GM12878 (cell line): Measurements from ENCODE around the gene C5. TPM values are rescaled to one million over a fixed set of nuclear protein-coding genes. Genes with fewer than 3 reads are reported as not detected.
A peak's percentile ranks its signal among the peaks of the same experiment; 100 is the strongest.

Experiments used
- ATAC-seq: fragments of 200-7000 bp; cut with Tn5 transposase; 3 replicates; pipeline ENCODE4 v1.9.1; 2020; ENCODE audit warnings: mild to moderate bottlenecking, moderate library complexity
- BruUV-seq: library from RNA; stranded (reverse); fragments of 400-500 nt; replicated peaks from 2 replicates; lab custom pipeline; 2021; lab: Mats Ljungman, UMichigan
- CTCF ChIA-PET: fragments of 300-600 bp; sonication (Branson Sonifier 250); formaldehyde crosslinking; extraction: SDS; loops from one replicate; lab custom pipeline; 2021; ENCODE audit warnings: inconsistent platforms; lab: Yijun Ruan, JAX
- POLR2A ChIA-PET: fragments of 350-600 bp; formaldehyde crosslinking; extraction: SDS; loops from one replicate; lab custom pipeline; 2021; ENCODE audit warnings: inconsistent platforms; lab: Charles Lee
- RAD21 ChIA-PET: fragments of 300-600 bp; sonication (Branson Sonifier 250); formaldehyde crosslinking; loops from one replicate; lab custom pipeline; 2023; ENCODE audit warnings: antibody characterized with exemption; ENCODE audit not compliant: unreplicated experiment; lab: Charles Lee
- SMC1A ChIA-PET: fragments of 300-600 bp; sonication (Branson Sonifier 250); formaldehyde crosslinking; loops from one replicate; lab custom pipeline; 2023; ENCODE audit not compliant: unreplicated experiment, uncharacterized antibody; lab: Charles Lee
- DNase-seq: peaks from one replicate; pipeline ENCODE4 v3.0.0-alpha.2; 2011; ENCODE audit warnings: low read depth, low spot score
- FAIRE-seq: peaks from 3 replicates; lab custom pipeline; 2011; peaks lifted over from hg19 to GRCh38; lab: Jason Lieb, UNC
- H2AFZ ChIP-seq: 2 replicates; pipeline ENCODE4 v1.6.0; 2011; ENCODE audit warnings: low read depth, low read length, control low read depth; ENCODE audit not compliant: control insufficient read depth
- H3K27ac ChIP-seq: 2 replicates; pipeline ENCODE4 v1.5.1; 2011; ENCODE audit warnings: control low read depth; ENCODE audit not compliant: control insufficient read depth, insufficient read depth
- H3K27me3 ChIP-seq, 2 experiments: replicated peaks in 1 of 2; 2 replicates each; pipeline versions ENCODE4 v1.6.0 to v1.6.1; 2011; ENCODE audit warnings: low read length in 1 of 2; ENCODE audit not compliant: control insufficient read depth in 2 of 2, insufficient read depth in 2 of 2
- H3K36me3 ChIP-seq, 2 experiments: 2 replicates each; pipeline ENCODE4 v1.5.1; 2011; ENCODE audit warnings: low read length in 1 of 2; ENCODE audit not compliant: control insufficient read depth in 2 of 2, insufficient read depth in 2 of 2
- H3K4me1 ChIP-seq: 2 replicates; pipeline ENCODE4 v1.6.1; 2011; ENCODE audit warnings: mild to moderate bottlenecking, low read length, moderate library complexity, mixed read lengths; ENCODE audit not compliant: control insufficient read depth, insufficient read depth
- H3K4me2 ChIP-seq: 2 replicates; pipeline ENCODE4 v1.6.0; 2011; ENCODE audit warnings: control low read depth; ENCODE audit not compliant: control insufficient read depth, insufficient read depth
- H3K4me3 ChIP-seq: fragments of 200-600 bp; sonication (generic); 2 replicates; pipeline ENCODE4 v1.5.1; 2016
- H3K79me2 ChIP-seq: 2 replicates; pipeline ENCODE4 v1.6.0; 2011; ENCODE audit warnings: low read length; ENCODE audit not compliant: control insufficient read depth, insufficient read depth
- H3K9ac ChIP-seq: 2 replicates; pipeline ENCODE4 v1.8.0; 2011; ENCODE audit warnings: low read length, control low read depth, mixed read lengths; ENCODE audit not compliant: control insufficient read depth, insufficient read depth
- H3K9me3 ChIP-seq: replicated peaks from 3 replicates; pipeline ENCODE4 v1.5.1; 2011; ENCODE audit warnings: mild to moderate bottlenecking, low read length; ENCODE audit not compliant: control insufficient read depth, insufficient read depth
- H4K20me1 ChIP-seq: 2 replicates; pipeline ENCODE4 v1.6.0; 2011; ENCODE audit not compliant: control insufficient read depth, insufficient read depth
- EED ChIP-seq: sonication (generic); IDR thresholded peaks from 2 replicates; pipeline ENCODE4 v1.6.1; 2016; ENCODE audit warnings: antibody characterized with exemption, low read depth
- MEF2B ChIP-seq: fragments of 450-650 bp; IDR thresholded peaks from 2 replicates; pipeline ENCODE4 v1.6.1; 2018; ENCODE audit warnings: mild to moderate bottlenecking, moderate library complexity; ENCODE audit not compliant: partially characterized antibody, poor library complexity, severe bottlenecking
- NFYB ChIP-seq: IDR thresholded peaks from 2 replicates; pipeline ENCODE4 v1.6.1; 2011; ENCODE audit warnings: low read depth, mild to moderate bottlenecking, low read length, improper control_type of control experiment, moderate library complexity; ENCODE audit not compliant: insufficient read depth
- PKNOX1 ChIP-seq: fragments of 450-650 bp; IDR thresholded peaks from 2 replicates; pipeline ENCODE4 v1.6.1; 2016; ENCODE audit warnings: mild to moderate bottlenecking
- RAD21 ChIP-seq: IDR thresholded peaks from 2 replicates; pipeline ENCODE4 v1.6.1; 2011; ENCODE audit warnings: mild to moderate bottlenecking, low read depth, low read length, moderate library complexity; ENCODE audit not compliant: insufficient read depth
- RAD51 ChIP-seq: fragments of 450-650 bp; IDR thresholded peaks from 2 replicates; pipeline ENCODE4 v1.6.1; 2016; ENCODE audit warnings: moderate library complexity, mild to moderate bottlenecking, inconsistent platforms
- SMAD5 ChIP-seq: IDR thresholded peaks from 2 replicates; pipeline ENCODE4 v1.6.1; 2016; ENCODE audit warnings: antibody characterized with exemption, low read depth
- STAT3 ChIP-seq: IDR thresholded peaks from 2 replicates; pipeline ENCODE4 v1.6.1; 2011; ENCODE audit warnings: low read depth, low read length, improper control_type of control experiment
- USF1 ChIP-seq: IDR thresholded peaks from 2 replicates; pipeline ENCODE4 v1.6.1; 2011; ENCODE audit warnings: borderline replicate concordance, low read depth, mild to moderate bottlenecking, moderate library complexity, mixed read lengths, low read length; ENCODE audit not compliant: insufficient read depth; ENCODE audit errors: extremely low read length
- ZBTB4 ChIP-seq: fragments of 450-650 bp; formaldehyde crosslinking; IDR thresholded peaks from 2 replicates; pipeline ENCODE4 v1.4.0; 2022; ENCODE audit warnings: mild to moderate bottlenecking, moderate library complexity
- ZNF622 ChIP-seq: fragments of 450-650 bp; IDR thresholded peaks from 2 replicates; pipeline ENCODE4 v1.6.1; 2017; ENCODE audit warnings: mild to moderate bottlenecking, inconsistent platforms
- ZSCAN29 ChIP-seq: fragments of 450-650 bp; IDR thresholded peaks from 2 replicates; pipeline ENCODE4 v1.6.1; 2017; ENCODE audit warnings: mild to moderate bottlenecking, moderate library complexity
- WGBS: methylation state at CpG from one replicate; pipeline ENCODE4 v1.1.6; 2016; ENCODE audit warnings: low lambda C conversion rate; ENCODE audit not compliant: insufficient replicate concordance, insufficient coverage; ENCODE audit errors: missing lambda C conversion rate; 5-methylcytosine and 5-hydroxymethylcytosine counted together
- in situ Hi-C: fragments of 300-500 bp; cut with MboI; formaldehyde crosslinking; loops from 9 replicates; pipeline ENCODE4 v1.14.3; 2018; ENCODE audit warnings: mixed read lengths
- intact Hi-C: fragments of 100-400 bp; cut with micrococcal nuclease; formaldehyde crosslinking; loops from one replicate; pipeline ENCODE4 v1.14.2; 2022; ENCODE audit not compliant: unreplicated experiment
- polyA plus RNA-seq, 11 experiments: library from polyadenylated mRNA; depleted of rRNA in 4 of 11; unstranded in 6 of 11; stranded (reverse) in 5 of 11; fragments of >200 nt; fragmentation: Nextera tagmentation in 4 of 11; fragmentation: Illumina TruSeq in 1 of 11; extraction: Ambion mirVana in 4 of 11; extraction: Trizol in 1 of 11; gene quantifications; 1 replicate in 1 of 11; 2 replicates in 10 of 11; pipeline versions ENCODE4 v1.2.1 to v1.2.3, GENCODE V29; 2011 to 2016; ENCODE audit warnings: inconsistent platforms in 2 of 11, missing spikeins in 2 of 11, low read depth in 1 of 11
- total RNA-seq, 4 experiments: library from RNA; depleted of rRNA in 3 of 4; stranded (reverse); fragments of >200 nt in 3 of 4; fragmentation: Illumina TruSeq in 1 of 4; extraction: Trizol in 1 of 4; gene quantifications; 2 replicates each; pipeline versions ENCODE4 v1.2.1 to v1.2.3, GENCODE V29; 2013 to 2021

C5 gene
- total and polyA plus RNA-seq, 10 of the 15 experiments (the other 5 are each of a cell fraction or from before 2014, with no cell fraction given): 0.39 to 2.2 (median 1.2) TPM

- no peaks in the 10 kb centered on the region for H3K9me3 ChIP-seq
- H3K27ac ChIP-seq: no peak overlapping the region
- H3K4me2 ChIP-seq: no peak overlapping the region
- no peaks in the 10 kb centered on the region for H3K4me1 ChIP-seq
- in situ Hi-C loops (no loop called here), intact Hi-C loops (no loop called here)
- no TSS peak for BruUV-seq
- WGBS: 83% methylated on average over 3 of the region's 3 CpGs
- H2AFZ ChIP-seq: no peak overlapping the region
- POLR2A ChIA-PET: interaction anchor here (1.1 kb wide), 1 partner anchor 33 kb away, joined by 4 read pairs; no protein-coding TSS in a partner anchor
- peaks cover 0 to 11% of the 10 kb centered on the region in 2 experiments; a peak in 3 of 4 replicates for H3K36me3 ChIP-seq
- H3K9ac ChIP-seq: no peak overlapping the region
- SMC1A ChIA-PET: interaction anchor here (1.7 to 1.8 kb wide), 2 partner anchors 13 to 33 kb away, joined by 5 to 9 read pairs; no protein-coding TSS in a partner anchor
- CTCF ChIA-PET: interaction anchor here (0.7 to 1.9 kb wide), 4 partner anchors 11 to 33 kb away, joined by 3 to 8 read pairs (median 3); no protein-coding TSS in a partner anchor
- no peaks in the 10 kb centered on the region; the same call in 1 of the 2 replicates for H3K79me2 ChIP-seq
- H3K27me3 ChIP-seq: no peaks in the 10 kb centered on the region
- ATAC-seq: peak; percentile 61
- RAD21 ChIA-PET: interaction anchor here (1.0 kb wide), 1 partner anchor 33 kb away, joined by 3 read pairs; no protein-coding TSS in a partner anchor
- no peak for FAIRE-seq
- DNase-seq: no peak
- TF ChIP-seq SMAD5: no peak
- no peak for TF ChIP-seq RAD51
- no peak for TF ChIP-seq STAT3
- TF ChIP-seq ZBTB4 (CRISPR knock-in tag): no peak
- TF ChIP-seq ZSCAN29: no peak
- no peak for TF ChIP-seq ZNF622
- TF ChIP-seq RAD21: no peak
- TF ChIP-seq NFYB: no peak
- TF ChIP-seq USF1: no peak
- no peak for TF ChIP-seq MEF2B
- TF ChIP-seq EED: no peak
- TF ChIP-seq PKNOX1: no peak
- no peak overlapping the region for H3K4me3 ChIP-seq
- no peaks in the 10 kb centered on the region for H4K20me1 ChIP-seq
These were observed 38.5 kb upstream of the C5 start for GRCh38 chr9:121088576-121088975.
